H1 (cell line): ENCODE data around the gene GTPBP1. TPM values are rescaled to one million over a fixed set of nuclear protein-coding genes. Genes with fewer than 3 reads are reported as not detected.

Experiments used
- CTCF ChIA-PET: fragments of 300-600 bp; sonication (Branson Sonifier 250); formaldehyde crosslinking; loops from one replicate; lab custom pipeline; 2021; ENCODE audit not compliant: partially characterized antibody; lab: Charles Lee
- POLR2A ChIA-PET: fragments of 300-600 bp; sonication (Branson Sonifier 250); formaldehyde crosslinking; loops from one replicate; lab custom pipeline; 2021; ENCODE audit warnings: inconsistent platforms; ENCODE audit not compliant: partially characterized antibody; lab: Charles Lee
- DNase-seq, 2 experiments: peaks; one replicate each; pipeline versions ENCODE4 v3.0.0 to v3.0.0-alpha.2; 2010 to 2022; ENCODE audit warnings: low spot score in 2 of 2, low read depth in 1 of 2, mixed read lengths in 1 of 2
- FAIRE-seq: peaks from 2 replicates; lab custom pipeline; 2011; peaks lifted over from hg19 to GRCh38; lab: Jason Lieb, UNC
- H2AFZ ChIP-seq: 2 replicates; pipeline ENCODE4 v1.8.1; 2012; ENCODE audit warnings: low read length, inconsistent platforms
- H2AK5ac ChIP-seq: 2 replicates; pipeline ENCODE4 v1.6.1; 2013; ENCODE audit warnings: low read depth, low read length
- H2BK120ac ChIP-seq: replicated peaks from 2 replicates; pipeline ENCODE3; 2013; ENCODE audit warnings: low read depth, low read length, inconsistent platforms
- H2BK12ac ChIP-seq: 2 replicates; pipeline ENCODE4 v1.6.1; 2013; ENCODE audit warnings: low read depth, low read length
- H2BK15ac ChIP-seq: 2 replicates; pipeline ENCODE4 v1.6.1; 2013; ENCODE audit warnings: low read length
- H2BK20ac ChIP-seq: 2 replicates; pipeline ENCODE4 v1.6.1; 2013; ENCODE audit warnings: low read length
- H2BK5ac ChIP-seq: 2 replicates; pipeline ENCODE4 v1.6.1; 2013; ENCODE audit warnings: low read depth, low read length
- H3K14ac ChIP-seq: 2 replicates; pipeline ENCODE4 v1.6.1; 2013; ENCODE audit warnings: inconsistent platforms; ENCODE audit not compliant: insufficient read length
- H3K18ac ChIP-seq: 2 replicates; pipeline ENCODE4 v1.6.1; 2013; ENCODE audit warnings: low read length; ENCODE audit errors: extremely low read depth
- H3K23ac ChIP-seq: 2 replicates; pipeline ENCODE4 v1.6.1; 2013; ENCODE audit warnings: inconsistent platforms; ENCODE audit not compliant: insufficient read length
- H3K23me2 ChIP-seq: 2 replicates; pipeline ENCODE4 v1.6.1; 2013; ENCODE audit warnings: low read depth, low read length
- H3K27ac ChIP-seq: 2 replicates; pipeline ENCODE4 v1.6.1; 2011; ENCODE audit warnings: low read depth, low read length, inconsistent platforms
- H3K27me3 ChIP-seq, 4 experiments: replicated peaks in 1 of 4; 1 replicate in 1 of 4; 2 replicates in 3 of 4; pipeline versions ENCODE4 v1.6.1 to v1.8.1; 2011 to 2013; ENCODE audit warnings: low read length in 3 of 4, mild to moderate bottlenecking in 3 of 4, inconsistent platforms in 2 of 4, mixed read lengths in 2 of 4, moderate library complexity in 1 of 4; ENCODE audit not compliant: control insufficient read depth in 3 of 4, insufficient read depth in 3 of 4; ENCODE audit errors: extremely low read depth in 1 of 4
- H3K36me3 ChIP-seq, 4 experiments: 2 replicates each; pipeline versions ENCODE4 v1.6.1 to v1.8.1; 2011 to 2013; ENCODE audit warnings: mild to moderate bottlenecking in 4 of 4, low read length in 3 of 4, moderate library complexity in 2 of 4, control low read depth in 1 of 4, inconsistent platforms in 1 of 4; ENCODE audit not compliant: insufficient read depth in 4 of 4, control insufficient read depth in 2 of 4
- H3K4ac ChIP-seq: replicated peaks from 2 replicates; pipeline ENCODE3; 2013; ENCODE audit warnings: low read length, low read depth, mixed read lengths, inconsistent platforms; ENCODE audit not compliant: insufficient read length
- H3K4me1 ChIP-seq, 4 experiments: replicated peaks in 1 of 4; 1 replicate in 1 of 4; 2 replicates in 3 of 4; pipeline versions ENCODE4 v1.6.1 to v1.8.1; 2011 to 2013; ENCODE audit warnings: low read length in 3 of 4, inconsistent platforms in 2 of 4, mixed read lengths in 1 of 4; ENCODE audit not compliant: insufficient read depth in 4 of 4, control insufficient read depth in 3 of 4
- H3K4me2 ChIP-seq, 2 experiments: 2 replicates each; pipeline versions ENCODE4 v1.6.1 to v1.8.1; 2011 to 2013; ENCODE audit warnings: low read depth in 2 of 2, low read length in 2 of 2, control low read depth in 1 of 2, inconsistent platforms in 1 of 2, mild to moderate bottlenecking in 1 of 2; ENCODE audit not compliant: insufficient read depth in 1 of 2
- H3K4me3 ChIP-seq, 4 experiments: fragments of 200-600, 300-600 bp in 1 of 4; sonication (generic), shearing (Covaris generic), sonication (Bioruptor Twin) in 1 of 4; 2 replicates each; pipeline versions ENCODE4 v1.5.1 to v1.8.1; 2011 to 2016; ENCODE audit warnings: low read length in 4 of 4, low read depth in 3 of 4, control low read depth in 2 of 4, inconsistent platforms in 2 of 4, mild to moderate bottlenecking in 2 of 4, mixed read lengths in 1 of 4, moderate library complexity in 1 of 4; ENCODE audit not compliant: insufficient read depth in 2 of 4; ENCODE audit errors: extremely low read depth in 1 of 4
- H3K56ac ChIP-seq: replicated peaks from 2 replicates; pipeline ENCODE3; 2013; ENCODE audit warnings: low read depth, mild to moderate bottlenecking, mixed read lengths, low read length, inconsistent platforms; ENCODE audit not compliant: insufficient read length
- H3K79me1 ChIP-seq: 2 replicates; pipeline ENCODE4 v1.6.1; 2013; ENCODE audit warnings: low read depth, low read length, control low read depth
- H3K79me2 ChIP-seq, 2 experiments: 2 replicates each; pipeline versions ENCODE4 v1.6.1 to v1.8.1; 2012 to 2013; ENCODE audit warnings: low read length in 2 of 2, mild to moderate bottlenecking in 2 of 2, inconsistent platforms in 1 of 2; ENCODE audit not compliant: insufficient read depth in 2 of 2, control insufficient read depth in 1 of 2
- H3K9ac ChIP-seq, 4 experiments: replicated peaks in 1 of 4; 1 replicate in 1 of 4; 2 replicates in 3 of 4; pipeline versions ENCODE4 v1.6.1 to v1.8.1; 2011 to 2013; ENCODE audit warnings: low read depth in 3 of 4, low read length in 3 of 4, control low read depth in 2 of 4, mild to moderate bottlenecking in 2 of 4, moderate library complexity in 2 of 4, inconsistent platforms in 1 of 4; ENCODE audit errors: extremely low read depth in 1 of 4
- H3K9me3 ChIP-seq, 2 experiments: 2 replicates each; pipeline versions ENCODE4 v1.6.1 to v1.8.1; 2012 to 2013; ENCODE audit warnings: mild to moderate bottlenecking in 2 of 2, moderate library complexity in 2 of 2, control low read depth in 1 of 2, inconsistent platforms in 1 of 2, low read depth in 1 of 2, low read length in 1 of 2, mixed read lengths in 1 of 2; ENCODE audit not compliant: insufficient read depth in 2 of 2
- H4K20me1 ChIP-seq, 2 experiments: replicated peaks in 1 of 2; 2 replicates each; pipeline versions ENCODE3 to v1.8.1; 2011 to 2013; ENCODE audit warnings: inconsistent platforms in 2 of 2, low read length in 2 of 2, mild to moderate bottlenecking in 1 of 2; ENCODE audit not compliant: insufficient read depth in 2 of 2, control insufficient read depth in 1 of 2
- H4K5ac ChIP-seq: 2 replicates; pipeline ENCODE4 v1.6.1; 2013; ENCODE audit warnings: low read length, low read depth, mixed read lengths, inconsistent platforms; ENCODE audit not compliant: insufficient read length
- H4K8ac ChIP-seq: 2 replicates; pipeline ENCODE4 v1.8.0; 2013; ENCODE audit warnings: mild to moderate bottlenecking, moderate library complexity, low read length, inconsistent platforms; ENCODE audit not compliant: insufficient read depth; ENCODE audit errors: extremely low read depth
- H4K91ac ChIP-seq: replicated peaks from 2 replicates; pipeline ENCODE3; 2013; ENCODE audit warnings: low read length, mixed read lengths, inconsistent platforms; ENCODE audit not compliant: insufficient read length
- BRCA1 ChIP-seq: IDR thresholded peaks from 2 replicates; pipeline ENCODE4 v1.6.1; 2012; ENCODE audit warnings: low read depth, low read length, improper control_type of control experiment
- CHD2 ChIP-seq: IDR thresholded peaks from 2 replicates; pipeline ENCODE4 v1.6.1; 2012; ENCODE audit warnings: low read length, improper control_type of control experiment
- GABPA ChIP-seq: IDR thresholded peaks from 2 replicates; pipeline ENCODE4 v1.6.1; 2011; ENCODE audit warnings: mild to moderate bottlenecking, low read length, moderate library complexity, borderline replicate concordance; ENCODE audit not compliant: insufficient read depth
- GTF2F1 ChIP-seq: IDR thresholded peaks from 2 replicates; pipeline ENCODE4 v1.6.1; 2012; ENCODE audit warnings: low read depth, low read length, improper control_type of control experiment, borderline replicate concordance
- JUN ChIP-seq: IDR thresholded peaks from 2 replicates; pipeline ENCODE4 v1.6.1; 2011; ENCODE audit warnings: low read depth, mild to moderate bottlenecking, improper control_type of control experiment, low read length
- POLR2A ChIP-seq, 2 experiments: IDR thresholded peaks; 1 replicate in 1 of 2; 2 replicates in 1 of 2; pipeline ENCODE4 v1.6.1; 2011; ENCODE audit warnings: low read depth in 2 of 2, low read length in 2 of 2, mild to moderate bottlenecking in 2 of 2; ENCODE audit errors: control extremely low read depth in 1 of 2
- POU5F1 ChIP-seq: IDR thresholded peaks from 2 replicates; pipeline ENCODE4 v1.6.1; 2011; ENCODE audit warnings: low read depth, mild to moderate bottlenecking, low read length, moderate library complexity
- RAD21 ChIP-seq, 2 experiments: IDR thresholded peaks in 1 of 2; conservative IDR thresholded peaks in 1 of 2; 2 replicates each; pipeline ENCODE4 v1.6.1; 2011; ENCODE audit warnings: low read depth in 2 of 2, low read length in 2 of 2, improper control_type of control experiment in 1 of 2, inconsistent platforms in 1 of 2, mild to moderate bottlenecking in 1 of 2, moderate library complexity in 1 of 2
- RFX5 ChIP-seq: IDR thresholded peaks from 2 replicates; pipeline ENCODE4 v1.6.1; 2011; ENCODE audit warnings: low read depth, low read length, improper control_type of control experiment, borderline replicate concordance
- RNF2 ChIP-seq: fragments of 200-900, 300-1000 bp; sonication (generic); IDR thresholded peaks from 2 replicates; pipeline ENCODE4 v1.7.1; 2016; ENCODE audit warnings: borderline replicate concordance, low read depth, mild to moderate bottlenecking, antibody characterized with exemption, low read length; ENCODE audit not compliant: poor library complexity, severe bottlenecking; ENCODE audit errors: missing control alignments
- TBP ChIP-seq: IDR thresholded peaks from 2 replicates; pipeline ENCODE4 v1.6.1; 2011; ENCODE audit warnings: low read depth, low read length, improper control_type of control experiment
- WGBS, 2 experiments: shearing (Covaris generic) in 1 of 2; methylation state at CpG; one replicate each; pipeline versions ENCODE4 v1.1.6 to v1.1.7; 2013 to 2015; ENCODE audit warnings: low lambda C conversion rate in 2 of 2, mixed read lengths in 2 of 2, inconsistent platforms in 1 of 2, low coverage in 1 of 2, missing lambda C conversion rate in 1 of 2; ENCODE audit not compliant: insufficient replicate concordance in 2 of 2, insufficient coverage in 1 of 2, insufficient read length in 1 of 2; ENCODE audit errors: extremely low coverage in 1 of 2, missing lambda C conversion rate in 1 of 2; 5-methylcytosine and 5-hydroxymethylcytosine counted together
- polyA plus RNA-seq, 7 experiments: library from polyadenylated mRNA; depleted of rRNA in 3 of 7; stranded (reverse) in 5 of 7; unstranded in 2 of 7; fragments of >200 nt in 5 of 7; fragments of 200-250 nt in 2 of 7; gene quantifications; 1 replicate in 5 of 7; 2 replicates in 1 of 7; 4 replicates in 1 of 7; pipeline versions ENCODE4 v1.2.1 to v1.2.3, GENCODE V29; 2011 to 2013; ENCODE audit warnings: missing spikeins in 2 of 7, mixed read lengths in 2 of 7
- total RNA-seq: library from RNA; stranded (reverse); fragmentation: NEBNext Ultra II Directional; extraction: Animal tissue kit (Norgen Biotek cat#: 25700); gene quantifications from 2 replicates; pipeline ENCODE4 v1.2.1, GENCODE V29; 2021

GTPBP1 gene
- total and polyA plus RNA-seq, 2 of the 8 experiments (the other 6 are each of a cell fraction or from before 2014, with no cell fraction given) = 53.1 to 91.8 TPM

DNA sequence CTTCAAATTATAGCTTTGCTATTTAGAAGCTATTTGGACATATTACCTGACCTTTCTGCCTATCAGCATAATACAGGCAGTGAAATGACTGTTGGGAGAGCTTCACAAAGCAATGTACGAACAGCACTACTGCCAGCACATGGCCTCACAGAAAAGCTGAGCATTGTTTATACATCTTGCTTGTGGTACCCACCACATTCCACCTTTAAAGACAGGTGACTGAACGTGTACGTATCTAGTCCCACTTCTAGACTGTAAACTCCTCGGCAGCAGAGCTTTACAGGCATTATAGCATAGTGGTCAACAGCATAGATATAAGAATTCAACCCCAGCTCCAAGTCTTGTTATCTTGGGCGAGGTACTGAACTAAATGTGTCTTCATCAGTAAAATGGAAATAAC lies 6.6 kb upstream of the GTPBP1 start:
- H3K9me3 ChIP-seq = no peaks in the 10 kb centered on the region
- H3K4me2 ChIP-seq = peak overlapping the region; percentile 81 to 96
- peak overlapping the region in 1 of 4 experiments; percentile 65; a peak in 1 of 7 replicates for H3K9ac ChIP-seq
- H2BK5ac ChIP-seq = no peak overlapping the region
- no peak overlapping the region for H2AFZ ChIP-seq
- H4K5ac ChIP-seq = no peak overlapping the region
- no peak overlapping the region for H2AK5ac ChIP-seq
- H3K4me1 ChIP-seq = peaks cover 3 to 11% (median 7%) of the 10 kb centered on the region in 4 experiments; a peak in 6 of 7 replicates
- H3K79me1 ChIP-seq = peaks cover 3% of the 10 kb centered on the region; the same call in 1 of the 2 replicates
- H3K27ac ChIP-seq = no peak overlapping the region
- H4K91ac ChIP-seq = no peak overlapping the region
- H3K18ac ChIP-seq = no peak overlapping the region
- no peak overlapping the region for H2BK20ac ChIP-seq
- 90% methylated on average over 5 of the region's 5 CpGs; no CpG with 5 or more reads in 1 of the 2 experiments for WGBS, 2 experiments
- H3K56ac ChIP-seq = no peak overlapping the region
- ChIA-PET CTCF (interaction anchor here (1.3 to 1.5 kb wide), 3 partner anchors 17 to 647 kb away, joined by 3 to 11 read pairs (median 4); partner anchors contain the start of gene TOMM22), POLR2A (interaction anchor here (1.0 to 13.1 kb wide), 6 partner anchors 10 to 39 kb away, joined by 3 to 123 read pairs (median 4); partner anchors contain the start of gene TOMM22)
- peaks cover 10% of the 10 kb centered on the region for H3K23me2 ChIP-seq
- no peak overlapping the region for H4K8ac ChIP-seq
- H4K20me1 ChIP-seq = peaks cover 0 to 5% of the 10 kb centered on the region in 2 experiments
- H3K27me3 ChIP-seq = no peaks in the 10 kb centered on the region
- H3K23ac ChIP-seq = no peak overlapping the region
- H2BK120ac ChIP-seq = no peak overlapping the region
- no peak overlapping the region for H3K4ac ChIP-seq
- no peak for DNase-seq
- no peak for FAIRE-seq
- H3K14ac ChIP-seq = no peak overlapping the region
- peaks cover 0 to 38% of the 10 kb centered on the region in 2 experiments; a peak in 2 of 4 replicates for H3K79me2 ChIP-seq
- H2BK12ac ChIP-seq = no peak overlapping the region
- peak overlapping the region; percentile 7 to 100 (median 82); a peak in 5 of 8 replicates for H3K4me3 ChIP-seq
- H3K36me3 ChIP-seq = no peaks in the 10 kb centered on the region; a peak in 2 of 8 replicates
- no peak overlapping the region for H2BK15ac ChIP-seq
- TF ChIP-seq POU5F1 (no peak), GABPA (no peak), POLR2A (IDR thresholded peaks at IDR 0.05; ENCODE audit: control extremely low read depth in 1 of 2, low read depth in 2 of 2, low read length in 2 of 2) (no peak), CHD2 (no peak), RNF2 (no peak), TBP (no peak), RFX5 (no peak), GTF2F1 (no peak), BRCA1 (no peak), RAD21 (IDR thresholded peaks at IDR 0.05 in 1 of 2, conservative IDR thresholded peaks at IDR 0.05 in 1 of 2; ENCODE audit: low read depth in 2 of 2, low read length in 2 of 2) (no peak), JUN (no peak)
